Left hindlimb (tissue), 1 donor: Measurements from ENCODE around the gene BICRA.
"Not testable (repeated sequence)": the region's sequence is repeated elsewhere in the genome, so short reads cannot be mapped to it uniquely, and the experiment has no call there.

ENCODE experiments used
- DNase-seq: peaks from one replicate; pipeline ENCODE4 v3.0.0-alpha.2; 2018

Gene BICRA

DNA sequence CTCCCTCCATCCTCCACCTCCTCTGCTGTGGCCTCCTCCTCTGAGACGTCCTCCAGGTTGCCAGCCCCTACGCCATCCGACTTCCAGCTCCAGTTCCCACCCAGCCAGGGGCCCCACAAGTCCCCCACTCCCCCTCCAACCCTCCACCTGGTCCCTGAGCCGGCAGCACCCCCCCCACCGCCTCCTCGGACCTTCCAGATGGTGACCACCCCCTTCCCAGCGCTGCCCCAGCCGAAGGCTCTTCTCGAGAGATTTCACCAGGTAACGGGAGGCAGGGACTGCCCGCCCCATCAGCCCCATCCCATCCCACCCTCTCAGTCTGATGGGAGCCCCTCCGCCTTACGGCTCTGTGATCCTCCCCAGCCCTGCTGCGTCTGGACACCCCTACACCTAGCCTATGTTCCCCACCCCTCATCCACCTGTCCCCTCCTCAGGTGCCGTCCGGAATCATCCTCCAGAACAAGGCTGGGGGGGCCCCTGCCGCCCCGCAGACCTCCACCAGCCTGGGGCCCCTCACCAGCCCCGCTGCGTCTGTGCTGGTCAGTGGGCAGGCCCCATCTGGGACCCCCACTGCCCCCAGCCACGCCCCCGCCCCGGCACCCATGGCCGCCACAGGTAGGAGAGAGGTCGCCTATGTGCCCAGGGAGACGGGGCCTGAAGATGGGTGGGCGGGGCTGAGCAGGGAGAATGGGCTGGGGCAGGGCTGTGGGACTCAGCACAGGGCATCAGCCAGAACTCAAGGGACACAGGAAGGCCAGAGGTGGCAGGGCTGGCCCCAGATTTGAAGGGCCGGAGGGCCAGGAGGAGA is 85.7 kb downstream of the BICRA start:
- DNase-seq = no peak

DNA sequence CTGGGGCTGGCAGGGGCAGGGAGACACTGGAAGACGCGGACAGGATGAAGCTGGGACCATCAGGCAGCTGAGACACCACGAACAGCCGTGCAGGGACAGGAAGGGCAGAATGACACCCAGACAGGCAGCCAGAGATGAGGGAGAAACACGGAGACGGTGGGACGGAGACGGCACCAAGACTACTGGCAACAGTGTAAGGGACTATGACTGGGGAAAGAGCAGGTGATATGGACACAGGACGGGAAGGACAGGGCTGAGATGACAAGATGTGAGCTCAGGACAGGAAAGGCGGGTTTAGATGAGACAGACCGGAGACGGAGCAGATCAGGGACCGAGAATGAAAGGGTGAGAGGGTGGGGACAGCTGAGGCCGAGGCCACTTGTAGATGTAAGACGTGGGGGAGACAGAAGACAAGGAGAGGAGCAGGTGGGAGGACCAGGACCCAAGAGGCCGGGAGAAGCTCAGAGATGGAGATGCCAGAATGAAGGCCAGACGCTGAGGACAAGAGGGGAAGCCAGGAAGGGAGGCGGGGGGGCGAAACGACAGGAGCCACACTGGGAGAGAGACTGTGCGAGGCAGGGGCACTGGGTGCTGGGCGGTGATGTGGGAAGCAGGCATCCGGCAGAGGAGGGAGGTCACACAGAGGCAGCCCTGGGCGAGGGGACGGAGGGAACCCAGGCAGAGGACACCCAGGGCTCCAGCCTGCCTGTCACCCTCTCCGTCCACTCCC is 86.8 kb downstream of the BICRA start:
- no peak for DNase-seq

DNA sequence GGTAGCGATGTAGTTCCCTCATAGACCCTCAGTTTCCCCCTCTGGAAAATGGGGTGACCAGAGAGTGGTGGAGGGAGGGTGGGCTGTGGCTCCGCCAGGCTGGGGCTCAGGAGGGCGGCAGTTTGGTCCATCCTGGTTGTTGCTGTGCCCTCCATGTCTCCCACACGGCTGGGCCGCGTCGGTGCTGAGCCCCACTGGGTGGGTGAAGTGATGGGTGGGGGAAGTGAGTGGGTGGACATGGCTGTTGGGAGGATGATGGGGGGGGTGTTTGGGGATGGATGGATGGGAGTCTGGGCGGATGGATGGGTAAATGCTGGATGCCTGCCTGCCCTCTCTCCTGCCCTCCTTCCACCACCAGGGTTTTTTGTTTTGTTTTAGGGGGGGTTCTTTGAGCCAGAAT is 87.7 kb downstream of the BICRA start:
- no peak for DNase-seq

DNA sequence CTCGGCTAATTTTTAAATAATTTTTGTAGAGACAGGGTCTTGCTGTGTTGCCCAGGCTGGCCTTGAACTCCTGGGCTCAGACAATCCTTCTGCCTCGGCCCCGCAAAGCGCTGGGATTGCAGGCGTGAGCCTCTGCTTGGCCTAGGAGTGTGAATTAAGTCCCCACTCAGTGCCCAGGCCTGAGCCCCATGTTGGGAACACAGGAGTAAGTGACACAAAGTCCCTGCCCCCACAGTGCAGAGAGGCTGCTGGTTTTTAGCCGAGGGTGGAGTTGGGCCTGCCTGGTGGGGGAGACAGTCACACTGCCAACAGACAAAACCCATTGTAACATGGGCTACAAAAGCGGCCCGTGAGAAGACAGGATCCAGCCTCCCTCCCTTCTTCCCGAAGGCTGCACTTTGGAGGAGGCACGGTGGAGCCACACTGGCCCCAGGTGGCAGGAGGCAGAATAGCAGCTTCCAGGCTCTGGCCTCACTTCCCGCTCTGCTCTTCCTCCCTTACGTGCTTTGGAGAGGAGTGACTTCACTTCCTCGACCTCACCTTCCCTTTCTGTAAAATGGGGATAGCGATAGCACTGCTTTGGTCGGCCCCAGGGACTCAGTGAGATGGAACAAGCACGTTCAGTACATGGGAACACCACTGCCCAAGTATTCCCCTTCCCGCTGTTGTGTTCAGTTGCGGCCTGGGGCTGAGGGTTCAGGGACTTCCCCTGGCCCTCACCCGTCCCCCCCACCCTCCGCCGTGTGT is 89.1 kb downstream of the BICRA start:
- DNase-seq = peak; percentile 80

DNA sequence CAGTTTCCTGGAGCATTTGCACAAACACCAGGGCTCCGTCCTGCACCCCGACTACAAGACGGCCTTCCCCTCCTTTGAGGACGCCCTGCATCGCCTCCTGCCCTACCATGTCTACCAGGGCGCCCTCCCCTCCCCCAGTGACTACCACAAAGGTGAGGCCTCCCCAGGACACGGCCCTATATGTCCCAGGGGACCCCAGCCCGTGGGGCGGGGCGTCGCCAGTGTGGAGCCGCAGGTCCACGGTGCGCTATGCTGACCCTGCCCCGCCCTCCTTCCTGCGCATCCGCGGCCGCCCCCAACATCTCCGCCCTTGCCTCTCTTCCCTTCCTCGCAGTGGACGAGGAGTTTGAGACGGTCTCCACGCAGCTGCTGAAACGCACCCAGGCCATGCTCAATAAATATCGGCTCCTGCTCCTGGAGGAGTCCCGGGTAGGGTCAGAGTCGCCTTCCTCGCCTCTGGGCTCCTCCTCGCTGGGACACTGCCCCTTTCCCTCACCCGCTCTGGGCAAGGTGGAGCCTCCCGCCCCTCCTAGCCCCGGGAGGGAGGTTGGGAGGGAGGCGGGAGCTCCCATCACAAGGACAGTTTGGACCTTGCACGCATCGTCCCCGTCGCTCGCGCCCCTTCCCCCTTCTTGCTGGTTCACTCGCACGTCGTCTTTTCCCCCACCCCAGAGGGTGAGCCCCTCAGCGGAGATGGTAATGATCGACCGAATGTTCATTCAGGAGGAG is 89.9 kb downstream of the BICRA start:
- no peak for DNase-seq

DNA sequence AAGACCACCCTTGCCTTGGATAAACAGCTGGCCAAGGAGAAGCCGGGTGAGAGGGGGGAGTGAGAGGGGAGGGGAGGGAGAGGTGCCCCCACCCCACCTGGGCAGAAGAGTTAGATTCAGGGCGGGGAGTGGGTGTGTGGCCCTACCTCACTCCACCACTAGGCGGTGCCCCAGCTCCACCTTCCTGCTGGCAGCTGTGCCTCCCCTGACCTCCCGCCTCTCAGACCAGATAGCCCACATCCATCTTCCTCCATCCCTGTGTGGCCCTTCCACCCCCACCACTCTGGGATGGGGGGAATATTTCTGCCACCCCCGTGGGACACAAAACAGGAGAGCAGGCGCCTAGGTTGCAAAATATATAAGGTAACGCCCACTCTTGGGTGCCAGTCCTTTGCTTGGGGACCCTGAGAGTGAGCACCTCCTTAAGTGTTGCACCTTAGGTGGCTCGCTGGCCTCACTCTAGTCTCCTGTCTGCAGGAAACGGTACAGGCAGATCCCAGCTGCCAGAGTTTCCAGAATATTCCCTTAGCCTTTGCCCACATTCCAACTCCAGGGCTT is 90.5 kb downstream of the BICRA start:
- DNase-seq = no peak

DNA sequence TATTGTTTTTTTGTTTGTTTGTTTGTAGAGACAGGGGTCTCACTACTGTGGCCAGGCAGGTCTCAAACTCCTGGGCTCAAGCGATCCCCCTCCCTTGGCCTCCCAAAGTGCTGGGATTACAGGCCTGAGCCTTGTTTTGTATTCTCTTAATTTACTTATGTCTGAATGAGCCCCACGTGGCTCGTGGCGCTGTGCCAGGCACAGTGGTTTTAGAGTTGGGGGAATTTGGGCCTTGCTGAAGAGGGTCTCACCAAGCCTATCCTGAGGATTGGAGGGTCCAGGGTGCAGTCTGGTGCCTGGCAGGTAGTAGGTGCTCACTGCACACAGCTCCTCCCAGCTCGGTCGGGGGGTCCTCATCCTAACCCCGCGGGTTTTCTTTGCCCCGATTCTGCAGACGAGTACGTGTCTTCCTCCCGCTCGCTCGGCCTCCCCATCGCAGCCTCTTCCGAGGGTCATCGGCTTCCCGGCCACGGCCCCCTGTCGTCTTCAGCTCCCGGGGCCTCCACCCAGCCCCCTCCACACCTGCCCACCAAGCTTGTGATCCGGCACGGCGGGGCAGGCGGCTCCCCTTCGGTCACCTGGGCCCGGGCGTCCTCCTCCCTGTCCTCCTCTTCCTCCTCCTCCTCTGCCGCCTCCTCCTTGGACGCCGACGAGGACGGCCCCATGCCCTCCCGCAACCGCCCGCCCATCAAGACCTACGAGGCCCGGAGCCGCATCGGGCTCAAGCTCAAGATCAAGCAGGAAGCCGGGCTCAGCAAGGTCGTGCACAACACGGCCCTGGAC is 92.2 kb downstream of the BICRA start:
- no peak for DNase-seq

DNA sequence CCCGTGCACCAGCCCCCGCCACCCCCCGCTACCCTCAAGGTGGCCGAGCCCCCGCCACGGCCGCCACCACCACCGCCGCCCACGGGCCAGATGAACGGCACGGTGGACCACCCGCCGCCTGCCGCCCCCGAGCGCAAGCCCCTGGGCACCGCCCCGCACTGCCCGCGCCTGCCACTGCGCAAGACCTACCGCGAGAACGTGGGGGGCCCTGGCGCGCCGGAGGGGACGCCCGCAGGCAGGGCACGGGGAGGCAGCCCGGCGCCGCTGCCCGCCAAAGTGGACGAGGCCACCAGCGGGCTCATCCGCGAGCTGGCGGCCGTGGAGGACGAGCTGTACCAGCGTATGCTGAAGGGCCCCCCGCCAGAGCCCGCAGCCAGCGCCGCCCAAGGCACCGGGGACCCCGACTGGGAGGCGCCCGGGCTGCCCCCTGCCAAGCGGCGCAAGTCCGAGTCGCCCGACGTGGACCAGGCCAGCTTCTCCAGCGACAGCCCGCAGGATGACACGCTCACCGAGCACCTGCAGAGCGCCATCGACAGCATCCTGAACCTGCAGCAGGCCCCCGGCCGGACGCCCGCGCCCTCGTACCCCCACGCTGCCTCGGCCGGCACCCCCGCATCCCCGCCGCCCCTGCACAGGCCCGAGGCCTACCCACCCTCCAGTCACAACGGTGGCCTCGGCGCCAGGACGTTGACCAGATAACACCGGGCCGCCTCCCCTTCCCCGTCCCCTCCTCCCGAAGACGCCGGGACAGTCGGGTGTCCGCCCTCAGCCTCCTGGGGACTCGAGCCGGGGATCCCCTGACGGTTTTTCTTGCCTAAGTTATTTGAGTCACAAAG is 93.0 kb downstream of the BICRA start:
- DNase-seq = no peak

DNA sequence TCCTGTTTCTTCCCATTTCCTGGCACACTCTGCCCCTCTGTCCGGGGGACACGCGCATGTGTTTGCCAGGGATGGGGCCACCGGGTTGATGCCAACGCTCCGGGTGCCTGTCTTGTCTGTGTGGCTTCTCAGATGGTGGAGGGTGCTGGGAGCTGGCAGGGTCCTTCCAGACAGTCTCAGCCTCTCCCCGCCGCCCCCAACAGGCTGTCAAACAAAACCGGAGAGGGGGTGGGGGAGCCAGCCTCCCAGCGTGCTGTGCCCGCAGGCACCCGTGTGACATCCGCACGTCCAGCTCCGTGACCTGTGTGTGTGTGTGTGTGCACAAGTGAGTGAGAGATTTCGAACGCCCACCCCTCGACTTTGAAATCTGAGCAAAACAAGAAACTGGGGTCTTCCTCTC is 93.7 kb downstream of the BICRA start:
- DNase-seq = no peak

DNA sequence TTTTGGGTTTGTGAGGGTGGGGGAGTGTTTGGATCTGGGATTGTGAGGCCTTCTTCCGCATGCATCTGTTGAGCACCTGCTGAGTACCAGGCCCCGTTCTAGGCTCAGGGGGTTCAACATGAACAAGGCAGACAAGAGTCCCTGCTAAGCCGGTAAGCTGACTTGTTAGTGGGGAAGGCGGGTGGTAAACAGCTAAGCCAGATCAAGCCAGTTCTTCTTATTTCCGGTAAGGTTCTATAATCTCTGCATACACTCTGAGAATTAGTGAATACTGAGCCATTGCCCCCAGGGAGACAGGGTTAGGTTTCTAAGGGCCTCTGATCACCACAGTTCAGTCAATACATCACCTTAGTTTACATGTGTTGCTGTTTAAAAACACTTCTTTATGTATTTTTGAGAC is 94.4 kb downstream of the BICRA start:
- DNase-seq = no peak

DNA sequence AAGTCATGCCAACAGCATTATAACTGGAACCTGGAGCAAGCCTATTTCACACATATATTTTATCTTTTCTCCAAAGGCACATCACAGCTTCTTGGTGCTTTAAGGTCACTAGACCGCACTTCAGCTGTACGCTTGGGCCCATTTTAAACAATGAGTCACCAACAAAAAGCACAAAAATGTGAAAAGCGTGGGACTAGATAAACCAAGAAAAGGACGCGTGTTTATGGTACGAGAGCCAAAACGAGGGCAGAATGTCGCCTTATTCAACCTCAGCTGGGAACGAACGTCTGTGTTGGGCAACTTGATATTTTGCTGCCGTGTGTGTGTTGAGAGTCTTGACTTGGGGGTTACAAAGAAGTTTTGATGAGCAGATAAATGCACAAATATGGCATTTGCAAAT is 95.1 kb downstream of the BICRA start:
- DNase-seq = no peak

DNA sequence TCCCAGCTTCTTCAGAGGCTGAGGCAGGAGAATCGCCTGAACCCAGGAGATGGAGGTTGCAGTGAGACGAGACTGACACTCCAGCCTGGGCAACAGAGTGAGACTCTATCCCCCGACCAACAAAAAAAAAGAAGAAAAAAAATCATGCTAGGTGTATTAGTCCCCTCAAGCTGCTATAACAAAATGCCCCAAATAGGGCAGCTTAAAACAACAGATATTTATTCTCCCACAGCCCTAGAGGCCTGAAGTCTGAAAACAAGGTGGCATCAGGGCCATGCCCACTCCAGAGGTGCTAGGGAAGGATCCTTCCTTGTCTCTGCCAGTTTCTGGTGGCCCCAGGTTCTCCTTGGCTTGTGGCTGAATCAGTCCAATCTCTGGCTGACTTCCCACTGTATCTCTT is 95.7 kb downstream of the BICRA start:
- no peak for DNase-seq

DNA sequence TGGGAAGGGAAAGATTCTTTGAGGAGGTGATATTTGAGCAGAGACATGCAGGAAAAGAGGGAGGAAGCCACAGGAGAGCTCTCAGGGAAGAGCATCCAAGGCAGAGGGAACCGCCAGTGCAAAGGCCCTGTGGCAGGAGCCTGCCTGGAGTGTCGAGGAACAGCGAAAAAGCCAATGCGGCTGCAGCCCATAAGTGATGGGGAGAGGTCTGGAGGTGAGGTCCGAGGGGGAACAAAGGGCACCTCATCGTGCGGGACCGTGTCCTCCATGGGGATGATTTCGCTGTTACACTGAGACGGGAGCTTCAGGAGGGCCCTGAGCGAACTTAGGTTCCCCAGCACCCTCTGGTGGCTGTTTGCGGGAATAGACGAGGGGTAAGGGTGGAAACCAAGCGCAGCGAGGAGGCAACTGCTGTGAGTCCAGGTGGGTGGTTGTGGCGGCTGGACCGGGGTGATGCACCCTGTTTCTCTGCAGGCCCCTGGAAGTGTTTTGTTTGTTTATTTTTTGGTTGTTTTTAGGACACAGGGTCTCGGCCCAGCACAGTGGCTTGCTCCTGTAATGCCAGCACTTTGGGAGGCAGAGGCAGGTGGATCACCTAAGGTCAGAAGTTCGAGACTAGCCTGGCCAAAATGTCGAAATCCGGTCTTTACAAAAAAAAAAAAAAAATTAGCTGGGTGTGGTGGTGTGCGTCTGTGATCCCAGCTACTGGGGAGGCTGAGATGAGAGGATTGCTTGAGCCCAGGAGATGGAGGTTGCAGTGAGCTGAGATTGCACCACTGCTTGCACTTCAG is 98.4 kb downstream of the BICRA start:
- peak; percentile 72 for DNase-seq

DNA sequence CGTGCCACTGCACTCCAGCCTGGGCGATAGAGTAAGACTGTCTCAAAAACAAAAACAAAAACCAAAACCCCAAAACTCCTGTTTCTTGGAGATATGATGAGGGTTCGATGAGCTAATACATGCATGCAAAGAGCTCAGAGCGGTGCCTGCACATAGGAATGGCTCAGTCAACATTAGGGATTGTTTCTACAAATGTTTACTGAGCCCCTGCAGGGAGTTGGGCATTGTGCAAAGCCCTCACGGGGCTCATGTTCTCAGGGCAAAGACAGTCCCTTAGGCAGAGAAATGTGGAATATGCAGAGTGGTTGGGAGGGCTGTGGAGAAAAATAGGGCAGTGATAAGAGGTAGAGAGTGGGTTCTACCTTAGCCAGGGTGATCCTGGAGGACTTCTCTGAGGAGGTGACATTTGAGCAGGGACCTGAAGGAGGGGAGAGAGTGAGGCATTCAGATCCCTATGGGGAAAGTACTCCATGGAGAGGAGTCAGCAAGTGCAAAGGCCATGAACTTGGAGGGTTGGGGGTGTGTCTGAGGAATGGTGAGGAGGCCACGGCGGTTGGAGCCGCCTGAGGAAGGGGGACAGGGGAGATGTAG is 102.8 kb downstream of the BICRA start:
- no peak for DNase-seq

DNA sequence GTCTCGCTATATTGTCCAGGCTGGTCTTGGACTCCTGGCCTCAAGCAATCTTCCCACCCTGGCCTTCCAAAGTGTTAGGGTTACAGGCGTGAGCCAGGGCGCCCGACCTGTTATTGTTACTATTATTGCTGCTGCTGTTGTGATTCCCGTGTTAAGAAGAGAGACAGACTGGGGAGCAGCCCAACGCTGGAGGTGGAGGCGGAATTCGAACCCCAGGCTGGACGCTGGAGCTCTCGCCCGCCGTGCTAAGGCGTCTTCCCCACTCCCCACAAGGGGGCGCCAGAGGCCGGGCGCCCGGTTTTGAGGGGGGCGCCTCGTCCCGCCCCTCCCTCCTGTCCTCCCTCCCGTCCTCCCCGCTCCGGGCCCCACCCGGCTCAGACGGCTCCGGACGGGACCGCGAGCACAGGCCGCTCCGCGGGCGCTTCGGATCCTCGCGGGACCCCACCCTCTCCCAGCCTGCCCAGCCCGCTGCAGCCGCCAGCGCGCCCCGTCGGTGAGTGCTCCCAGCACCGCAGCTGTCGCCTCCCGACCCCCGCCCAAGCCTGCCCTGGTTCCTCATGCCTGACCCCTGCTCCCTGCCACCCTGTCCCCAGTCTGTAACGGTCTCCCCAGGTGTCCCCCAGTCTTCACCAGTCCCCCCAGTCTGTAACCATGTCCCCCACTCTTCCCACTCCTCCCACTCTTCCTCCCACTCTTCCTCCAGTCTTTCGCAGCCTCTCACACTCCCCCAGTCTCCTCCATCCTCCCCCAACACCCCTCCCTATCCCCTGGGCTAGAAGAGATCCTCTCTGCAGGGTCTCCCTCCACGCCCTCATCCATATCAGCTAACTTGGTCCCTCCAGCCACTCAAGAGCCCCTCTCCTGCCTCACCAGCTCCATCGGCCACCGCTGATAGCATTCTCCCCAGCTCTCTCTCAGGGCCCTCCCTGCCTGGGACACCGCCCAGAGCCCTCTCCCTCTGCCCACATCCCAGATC is 104.4 kb downstream of the BICRA start, which contains the start of gene EHD2:
EHD2 (plus strand) TSS at position 377 of the 976 bp plus-strand sequence. CDS start 3,191 bp downstream, outside the sequence.
- peak; percentile 82 for DNase-seq

DNA sequence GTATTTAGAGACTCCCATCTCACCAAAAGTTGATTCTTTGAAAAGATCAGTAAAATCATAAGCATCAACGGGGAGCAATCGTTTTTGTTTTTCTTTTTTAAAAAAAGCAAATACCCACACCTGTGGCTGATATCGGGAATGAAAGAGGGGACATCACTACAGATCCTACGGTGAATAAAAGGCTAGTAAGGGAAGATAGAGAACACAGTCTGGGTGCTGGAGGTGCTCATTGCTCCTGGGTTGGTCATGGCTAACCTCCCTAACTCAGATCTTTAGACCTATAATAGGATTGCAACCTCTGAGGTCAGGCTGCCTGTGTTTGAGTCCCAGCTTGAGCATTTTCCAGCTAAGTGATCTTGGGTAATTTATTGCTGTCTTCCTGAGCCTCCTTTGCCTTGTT is 105.4 kb downstream of the BICRA start:
- DNase-seq = no peak

DNA sequence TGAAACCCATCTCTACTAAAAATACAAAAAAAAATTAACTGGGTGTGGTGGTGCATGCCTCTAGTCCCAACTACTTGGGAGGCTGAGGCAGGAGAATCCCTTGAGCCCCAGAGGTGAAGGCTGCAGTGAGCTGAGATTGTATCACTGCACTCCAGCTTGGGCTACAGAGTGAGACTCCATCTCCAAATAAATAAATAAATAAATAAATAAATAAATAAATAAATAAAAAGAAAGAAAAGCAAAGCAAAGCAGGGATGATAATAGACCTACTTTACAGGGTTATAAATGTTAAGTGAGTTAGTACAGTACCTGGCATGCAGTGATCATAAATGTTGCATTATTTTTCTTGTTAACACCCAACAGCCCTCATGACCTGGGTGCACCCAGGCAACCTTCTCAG is 105.9 kb downstream of the BICRA start:
- not testable (repeated sequence) for DNase-seq

DNA sequence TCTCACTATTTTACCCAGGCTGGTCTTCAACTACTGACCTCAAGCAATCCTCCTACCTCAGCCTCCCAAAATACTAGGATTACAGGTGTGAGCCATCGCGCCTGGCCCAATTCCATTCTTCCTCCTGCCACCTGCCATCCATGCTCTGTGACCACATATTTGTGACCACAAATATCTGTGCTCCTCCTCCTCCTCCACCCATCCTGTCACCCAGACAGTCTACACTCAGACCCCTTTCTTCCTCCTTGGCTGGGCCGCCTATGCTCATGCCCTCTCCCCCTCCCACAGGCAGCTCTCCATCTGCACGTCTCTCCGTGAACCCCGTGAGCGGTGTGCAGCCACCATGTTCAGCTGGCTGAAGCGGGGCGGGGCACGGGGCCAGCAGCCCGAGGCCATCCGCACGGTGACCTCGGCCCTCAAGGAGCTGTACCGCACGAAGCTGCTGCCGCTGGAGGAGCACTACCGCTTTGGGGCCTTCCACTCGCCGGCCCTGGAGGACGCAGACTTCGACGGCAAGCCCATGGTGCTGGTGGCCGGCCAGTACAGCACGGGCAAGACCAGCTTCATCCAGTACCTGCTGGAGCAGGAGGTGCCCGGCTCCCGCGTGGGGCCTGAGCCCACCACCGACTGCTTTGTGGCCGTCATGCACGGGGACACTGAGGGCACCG is 107.5 kb downstream of the BICRA start:
- DNase-seq = peak; percentile 2
